Thyroid gland (tissue), 4 donors: ENCODE results near the gene IFIT1.

Source experiments
- POLR2A ChIP-seq, 2 donors: fragments of 450-650 bp; IDR thresholded peaks; one replicate each; pipeline ENCODE4 v1.6.1; 2017; ENCODE audit warnings: antibody characterized with exemption in 2 of 2, mild to moderate bottlenecking in 2 of 2, moderate library complexity in 1 of 2
- TF ChIP-seq, protein P1 (sequence below), 6 experiments: fragments of 200-600 bp in 3 of 6; fragments of 450-650 bp in 3 of 6; sonication (generic) in 3 of 6; IDR thresholded peaks; one replicate each; pipeline ENCODE4 v1.5.1; 2016 to 2019; ENCODE audit warnings: antibody characterized with exemption in 6 of 6, mild to moderate bottlenecking in 2 of 6, inconsistent platforms in 1 of 6, moderate library complexity in 1 of 6

DNA sequence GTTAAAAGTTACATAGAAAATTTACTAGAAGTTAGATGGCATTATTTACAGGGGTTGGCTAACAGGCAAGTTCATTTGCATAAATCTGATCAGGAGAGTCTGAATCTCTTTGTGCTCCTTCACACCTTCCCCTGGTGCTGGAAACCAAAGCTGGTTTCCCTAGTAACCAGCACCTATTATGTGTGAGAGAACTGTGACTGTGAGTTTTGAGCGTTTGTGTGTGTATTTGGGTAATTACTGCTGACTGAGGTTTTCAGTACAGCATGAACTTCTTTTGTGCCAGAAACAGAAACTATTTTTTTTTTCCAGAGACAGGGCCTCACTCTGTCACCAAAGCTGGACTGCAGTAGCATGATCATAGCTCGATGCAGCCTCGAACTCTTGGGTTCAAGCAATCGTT is 24.9 kb upstream of the IFIT1 start:
- TF ChIP-seq POLR2A (IDR thresholded peaks at IDR 0.05): no peak
- TF ChIP-seq, protein P1, sequence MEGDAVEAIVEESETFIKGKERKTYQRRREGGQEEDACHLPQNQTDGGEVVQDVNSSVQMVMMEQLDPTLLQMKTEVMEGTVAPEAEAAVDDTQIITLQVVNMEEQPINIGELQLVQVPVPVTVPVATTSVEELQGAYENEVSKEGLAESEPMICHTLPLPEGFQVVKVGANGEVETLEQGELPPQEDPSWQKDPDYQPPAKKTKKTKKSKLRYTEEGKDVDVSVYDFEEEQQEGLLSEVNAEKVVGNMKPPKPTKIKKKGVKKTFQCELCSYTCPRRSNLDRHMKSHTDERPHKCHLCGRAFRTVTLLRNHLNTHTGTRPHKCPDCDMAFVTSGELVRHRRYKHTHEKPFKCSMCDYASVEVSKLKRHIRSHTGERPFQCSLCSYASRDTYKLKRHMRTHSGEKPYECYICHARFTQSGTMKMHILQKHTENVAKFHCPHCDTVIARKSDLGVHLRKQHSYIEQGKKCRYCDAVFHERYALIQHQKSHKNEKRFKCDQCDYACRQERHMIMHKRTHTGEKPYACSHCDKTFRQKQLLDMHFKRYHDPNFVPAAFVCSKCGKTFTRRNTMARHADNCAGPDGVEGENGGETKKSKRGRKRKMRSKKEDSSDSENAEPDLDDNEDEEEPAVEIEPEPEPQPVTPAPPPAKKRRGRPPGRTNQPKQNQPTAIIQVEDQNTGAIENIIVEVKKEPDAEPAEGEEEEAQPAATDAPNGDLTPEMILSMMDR (IDR thresholded peaks at IDR 0.05): no peak
